Measurements from ENCODE around the gene FOLR3.

GRCh38 chr11:72154816-72155215 is 19.3 kb downstream of the FOLR3 start:
- TF ChIP-seq EZH2phosphoT487 (IDR thresholded peaks at IDR 0.05; ENCODE audit: insufficient read depth, low read depth) = no peak
- TF ChIP-seq EZH2 (IDR thresholded peaks at IDR 0.05; ENCODE audit: insufficient read depth, poor library complexity, severe bottlenecking) = no peak
